Tibial artery (tissue), 4 donors: ENCODE results near the gene EDA.

Source experiments
- DNase-seq, 2 donors: peaks; one replicate each; pipeline ENCODE4 v3.0.0-alpha.2; 2019
- H3K27ac ChIP-seq, 2 donors: fragments of 200-600 bp; sonication (generic) in 1 of 2; 1 replicate in 1 of 2; 2 replicates in 1 of 2; pipeline ENCODE4 v1.5.1; 2018 to 2019; ENCODE audit warnings: mild to moderate bottlenecking in 1 of 2
- H3K27me3 ChIP-seq, 2 donors: fragments of 200-600 bp; sonication (generic) in 1 of 2; one replicate each; pipeline versions ENCODE4 v1.5.1 to v1.6.0; 2016 to 2019
- H3K36me3 ChIP-seq, 3 donors: fragments of 200-600 bp; sonication (generic) in 2 of 3; one replicate each; pipeline ENCODE4 v1.5.1; 2016 to 2019; ENCODE audit warnings: mild to moderate bottlenecking in 2 of 3
- H3K4me1 ChIP-seq, 4 donors: fragments of 200-600 bp; sonication (generic) in 2 of 4; 1 replicate in 3 of 4; 2 replicates in 1 of 4; pipeline ENCODE4 v1.5.1; 2016 to 2019
- H3K4me3 ChIP-seq, 2 donors: fragments of 200-600 bp; sonication (generic) in 1 of 2; 1 replicate in 1 of 2; 2 replicates in 1 of 2; pipeline ENCODE4 v1.5.1; 2018 to 2019; ENCODE audit warnings: mild to moderate bottlenecking in 2 of 2
- H3K9me3 ChIP-seq, 3 donors: fragments of 200-600 bp; sonication (generic) in 1 of 3; one replicate each; pipeline ENCODE4 v1.5.1; 2016 to 2019
- intact Hi-C: fragments of 100-400 bp; cut with DNase I; formaldehyde crosslinking; loops from one replicate; pipeline ENCODE4 v1.15.0; 2023; ENCODE audit warnings: low total_unique reads
- TF ChIP-seq, protein P1 (sequence below), 2 experiments: fragments of 200-600 bp in 1 of 2; fragments of 450-650 bp in 1 of 2; IDR thresholded peaks; one replicate each; pipeline ENCODE4 v1.5.1; 2017 to 2019; ENCODE audit warnings: antibody characterized with exemption in 2 of 2, mild to moderate bottlenecking in 1 of 2, moderate library complexity in 1 of 2

The EDA gene

DNA sequence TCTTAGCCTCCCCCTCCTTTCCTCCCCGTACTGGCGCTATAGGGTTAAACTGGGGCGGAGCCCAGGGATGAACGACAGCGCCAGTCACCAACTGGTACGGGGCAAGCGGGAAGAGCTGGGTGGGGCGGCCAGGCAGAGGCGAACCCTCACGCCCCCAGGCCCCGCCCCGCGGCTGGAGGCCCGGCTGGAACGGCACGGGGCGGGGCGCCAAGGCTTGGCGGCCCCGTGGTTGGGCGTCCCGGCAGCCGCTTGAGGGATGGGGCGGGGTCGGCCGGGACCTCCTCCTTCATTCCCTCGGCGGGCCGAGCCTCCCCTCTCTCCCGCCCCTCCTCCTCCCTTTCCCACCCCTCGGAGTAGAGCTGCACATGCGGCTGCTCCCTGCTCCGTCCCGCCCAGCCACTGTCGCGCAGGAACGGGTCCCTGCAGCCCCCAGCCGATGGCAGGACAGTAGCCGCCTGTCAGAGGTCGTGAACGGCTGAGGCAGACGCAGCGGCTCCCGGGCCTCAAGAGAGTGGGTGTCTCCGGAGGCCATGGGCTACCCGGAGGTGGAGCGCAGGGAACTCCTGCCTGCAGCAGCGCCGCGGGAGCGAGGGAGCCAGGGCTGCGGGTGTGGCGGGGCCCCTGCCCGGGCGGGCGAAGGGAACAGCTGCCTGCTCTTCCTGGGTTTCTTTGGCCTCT, at the start of gene EDA:
EDA (plus strand) TSS at position 335 of the 678 bp plus-strand sequence.
- TF ChIP-seq, protein P1, sequence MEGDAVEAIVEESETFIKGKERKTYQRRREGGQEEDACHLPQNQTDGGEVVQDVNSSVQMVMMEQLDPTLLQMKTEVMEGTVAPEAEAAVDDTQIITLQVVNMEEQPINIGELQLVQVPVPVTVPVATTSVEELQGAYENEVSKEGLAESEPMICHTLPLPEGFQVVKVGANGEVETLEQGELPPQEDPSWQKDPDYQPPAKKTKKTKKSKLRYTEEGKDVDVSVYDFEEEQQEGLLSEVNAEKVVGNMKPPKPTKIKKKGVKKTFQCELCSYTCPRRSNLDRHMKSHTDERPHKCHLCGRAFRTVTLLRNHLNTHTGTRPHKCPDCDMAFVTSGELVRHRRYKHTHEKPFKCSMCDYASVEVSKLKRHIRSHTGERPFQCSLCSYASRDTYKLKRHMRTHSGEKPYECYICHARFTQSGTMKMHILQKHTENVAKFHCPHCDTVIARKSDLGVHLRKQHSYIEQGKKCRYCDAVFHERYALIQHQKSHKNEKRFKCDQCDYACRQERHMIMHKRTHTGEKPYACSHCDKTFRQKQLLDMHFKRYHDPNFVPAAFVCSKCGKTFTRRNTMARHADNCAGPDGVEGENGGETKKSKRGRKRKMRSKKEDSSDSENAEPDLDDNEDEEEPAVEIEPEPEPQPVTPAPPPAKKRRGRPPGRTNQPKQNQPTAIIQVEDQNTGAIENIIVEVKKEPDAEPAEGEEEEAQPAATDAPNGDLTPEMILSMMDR (IDR thresholded peaks at IDR 0.05) = no peak
- Histone ChIP-seq H3K9me3 (no peaks in the 10 kb centered on the region), H3K27me3 (no peaks in the 10 kb centered on the region), H3K27ac (peak within 1 kb of the TSS in 1 of 2 donors; percentile 66), H3K4me1 (peaks cover 0 to 9% (median 0%) of the 10 kb centered on the region in 4 donors), H3K4me3 (peak within 1 kb of the TSS; percentile 74 to 75), H3K36me3 (no peaks in the 10 kb centered on the region)
- DNase-seq = peak; percentile 77 to 91
- intact Hi-C loops = no loop called here

DNA sequence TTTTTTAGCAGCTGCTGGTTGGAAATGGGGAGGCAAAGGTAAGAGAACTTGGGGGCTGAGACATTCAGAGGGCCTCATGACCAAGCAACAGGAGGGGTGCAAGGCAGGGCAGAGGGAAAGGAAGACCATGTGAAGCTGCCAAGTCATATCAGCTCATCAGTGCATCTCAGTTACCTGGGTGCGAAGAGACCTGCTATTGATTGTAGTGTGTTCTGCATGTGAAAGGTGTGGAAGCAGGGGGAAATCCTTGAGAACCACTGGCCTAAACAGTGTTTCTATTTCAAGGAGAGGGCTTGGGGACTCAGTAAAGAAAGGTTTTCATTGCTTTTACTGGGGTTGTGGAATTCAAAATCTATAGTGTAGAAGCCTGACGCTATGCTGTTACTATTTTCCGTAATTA, 47.1 kb upstream of the EDA start:
- H3K27me3 ChIP-seq = no peaks in the 10 kb centered on the region
- H3K4me3 ChIP-seq = no peak overlapping the region
- TF ChIP-seq, protein P1 (IDR thresholded peaks at IDR 0.05) = no peak
- DNase-seq = no peak
- intact Hi-C loops = no loop called here
- H3K4me1 ChIP-seq = no peaks in the 10 kb centered on the region
- no peaks in the 10 kb centered on the region for H3K36me3 ChIP-seq
- H3K9me3 ChIP-seq = peaks cover 0 to 3% (median 1%) of the 10 kb centered on the region in 3 donors
- no peak overlapping the region for H3K27ac ChIP-seq

DNA sequence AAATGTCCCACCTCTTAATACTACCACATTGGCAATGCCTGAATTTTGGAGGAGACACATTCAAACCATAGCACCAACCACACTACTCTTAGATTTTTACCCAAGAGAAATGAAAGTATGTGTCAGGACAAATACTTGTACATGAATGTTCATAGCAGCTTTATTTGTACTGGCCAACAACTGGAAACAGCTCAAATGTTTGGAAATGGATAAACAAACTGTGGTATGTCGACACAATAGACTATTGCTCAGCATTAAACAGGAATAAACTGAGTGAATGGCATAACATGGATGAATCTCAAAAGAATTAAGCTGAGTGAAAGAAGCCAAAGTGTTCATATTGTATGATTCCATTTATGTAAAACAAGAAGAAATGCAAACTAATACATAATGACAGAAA, 18.5 kb upstream of the EDA start:
- TF ChIP-seq, protein P1 (IDR thresholded peaks at IDR 0.05) = no peak
- Histone ChIP-seq H3K4me3 (no peak overlapping the region), H3K36me3 (no peaks in the 10 kb centered on the region), H3K27ac (no peak overlapping the region), H3K27me3 (no peaks in the 10 kb centered on the region), H3K4me1 (no peaks in the 10 kb centered on the region), H3K9me3 (no peaks in the 10 kb centered on the region)
- intact Hi-C loops = no loop called here
- DNase-seq = no peak

DNA sequence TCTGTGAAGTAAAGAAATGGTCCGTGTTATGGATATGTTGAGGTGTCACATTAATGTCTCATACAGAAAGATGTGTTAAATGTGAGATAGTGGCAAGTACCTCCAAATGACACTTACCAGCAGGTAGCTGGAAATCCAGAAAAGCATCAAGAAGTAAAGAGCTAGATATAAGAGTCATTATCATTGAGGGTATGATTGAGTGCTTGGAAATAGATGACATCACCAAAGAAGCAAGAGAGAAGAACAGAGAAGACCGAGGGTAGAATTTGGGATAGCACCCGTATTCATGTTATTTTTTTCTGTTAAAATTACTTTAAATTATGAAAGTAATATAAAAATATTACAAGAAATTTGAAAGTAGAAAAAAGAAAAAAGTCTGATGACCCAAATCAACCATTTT, 15.7 kb upstream of the EDA start:
- TF ChIP-seq, protein P1 (IDR thresholded peaks at IDR 0.05) = no peak
- Histone ChIP-seq H3K4me1 (no peaks in the 10 kb centered on the region), H3K27me3 (no peaks in the 10 kb centered on the region), H3K27ac (no peak overlapping the region), H3K36me3 (no peaks in the 10 kb centered on the region), H3K4me3 (no peak overlapping the region), H3K9me3 (no peaks in the 10 kb centered on the region)
- intact Hi-C loops = no loop called here
- no peak for DNase-seq

DNA sequence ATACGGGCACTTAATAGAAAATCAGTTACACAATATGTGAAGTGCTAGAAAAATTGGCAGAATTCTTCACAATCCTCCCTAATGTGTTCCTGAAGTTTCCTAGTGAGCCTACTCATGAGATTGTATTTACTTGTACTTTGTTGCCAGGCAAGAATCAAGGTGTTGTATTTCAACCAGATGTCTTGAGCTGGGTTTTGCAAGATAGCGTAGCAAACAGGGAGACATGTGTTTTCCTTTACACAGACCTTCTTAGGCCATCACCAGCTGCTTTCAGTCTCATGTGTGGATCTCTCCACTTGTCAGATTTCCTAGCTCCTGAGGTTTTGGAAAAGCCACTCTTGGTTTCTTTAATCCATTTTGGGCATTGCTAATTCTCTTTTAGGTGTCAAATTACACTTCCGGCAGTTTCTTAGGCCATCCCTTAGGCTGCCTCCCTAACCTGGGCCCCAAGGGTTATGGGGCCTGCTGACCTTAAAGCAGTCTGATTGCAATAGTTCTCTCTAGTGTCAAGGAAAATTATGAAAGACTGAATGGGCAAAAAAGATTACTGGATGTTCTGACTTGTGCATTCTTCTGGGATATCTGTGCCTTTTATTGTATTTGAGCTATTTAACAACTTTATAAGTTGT, 12.2 kb upstream of the EDA start:
- no peaks in the 10 kb centered on the region for H3K4me1 ChIP-seq
- H3K36me3 ChIP-seq = no peaks in the 10 kb centered on the region
- no peak overlapping the region for H3K4me3 ChIP-seq
- DNase-seq = no peak
- intact Hi-C loops = no loop called here
- TF ChIP-seq, protein P1 (IDR thresholded peaks at IDR 0.05) = no peak
- H3K9me3 ChIP-seq = no peaks in the 10 kb centered on the region
- no peak overlapping the region for H3K27ac ChIP-seq
- H3K27me3 ChIP-seq = no peaks in the 10 kb centered on the region
